Measurements from ENCODE around the gene ZC3H4. TPM values are rescaled to one million over a fixed set of nuclear protein-coding genes. Genes with fewer than 3 reads are reported as not detected.

Gene ZC3H4
- total and polyA plus RNA-seq, 12 donors, result 5.7 to 45.0 (median 23.6) TPM

GRCh38 chr19:47032171-47032811 lies 81.3 kb downstream of the ZC3H4 start:
- Histone ChIP-seq H3K9me3 (replicated peaks in 1 of 3) (no peaks in the 10 kb centered on the region), H3K27ac (no peak overlapping the region), H3K4me3 (no peak overlapping the region), H3K27me3 (peaks cover 17% of the 10 kb centered on the region), H3K36me3 (replicated peaks in 1 of 2) (no peaks in the 10 kb centered on the region), H3K4me1 (replicated peaks in 1 of 2) (peaks cover 4 to 9% of the 10 kb centered on the region in 2 donors)
- TF ChIP-seq CTCF (IDR thresholded peaks at IDR 0.05) (peak; percentile 51 to 73 (median 66)), POLR2A (IDR thresholded peaks at IDR 0.05) (no peak)
- 13 to 47% (median 14%) methylated on average over 3 to 17 of the region's 17 CpGs for WGBS, 4 donors
- DNase-seq, result peak in 1 of 7 donors; percentile 38
- intact Hi-C loops (cut with DNase I), result loop anchor here in 1 of 2 donors (10.0 kb wide), 1 partner anchor 93 kb away; no protein-coding TSS in a partner anchor

- intact Hi-C loops (cut with DNase I), result no loop called here
- peaks cover 39% of the 10 kb centered on the region for H3K27me3 ChIP-seq
- H3K27ac ChIP-seq, result no peak overlapping the region
- no peak for DNase-seq
- H3K9me3 ChIP-seq (replicated peaks in 1 of 3), result no peaks in the 10 kb centered on the region
- no peak overlapping the region for H3K4me3 ChIP-seq
- 14 to 17% (median 16%) methylated on average over 13 to 14 of the region's 14 CpGs; no CpG with 5 or more reads in 1 of the 4 donors for WGBS, 4 donors
- no peaks in the 10 kb centered on the region for H3K36me3 ChIP-seq (replicated peaks in 1 of 2)
- no peaks in the 10 kb centered on the region for H3K4me1 ChIP-seq (replicated peaks in 1 of 2)
- TF ChIP-seq POLR2A (IDR thresholded peaks at IDR 0.05) (no peak), CTCF (IDR thresholded peaks at IDR 0.05) (no peak)
Measured at GRCh38 chr19:47028195-47028601, 85.4 kb downstream of the ZC3H4 start.

- no peak overlapping the region for H3K27ac ChIP-seq
- H3K36me3 ChIP-seq (replicated peaks in 1 of 2), result no peaks in the 10 kb centered on the region
- TF ChIP-seq CTCF (IDR thresholded peaks at IDR 0.05) (no peak), POLR2A (IDR thresholded peaks at IDR 0.05) (no peak)
- peaks cover 45% of the 10 kb centered on the region for H3K27me3 ChIP-seq
- no peaks in the 10 kb centered on the region for H3K4me1 ChIP-seq (replicated peaks in 1 of 2)
- 27 to 40% (median 33%) methylated on average over 9 to 12 of the region's 12 CpGs for WGBS, 4 donors
- intact Hi-C loops (cut with DNase I), result no loop called here
- H3K9me3 ChIP-seq (replicated peaks in 1 of 3), result no peaks in the 10 kb centered on the region
- DNase-seq, result no peak
- no peak overlapping the region for H3K4me3 ChIP-seq
Measured at GRCh38 chr19:47027586-47028088, 85.9 kb downstream of the ZC3H4 start.

- intact Hi-C loops (cut with DNase I), result no loop called here
- no peak for TF ChIP-seq CTCF (IDR thresholded peaks at IDR 0.05)
- no peak for TF ChIP-seq POLR2A (IDR thresholded peaks at IDR 0.05)
- WGBS, 4 donors, result 85 to 93% (median 89%) methylated on average over 8 of the region's 8 CpGs
- no peak for DNase-seq
- H3K4me3 ChIP-seq, result no peak overlapping the region
- no peaks in the 10 kb centered on the region for H3K36me3 ChIP-seq (replicated peaks in 1 of 2)
- no peak overlapping the region for H3K27ac ChIP-seq
- no peaks in the 10 kb centered on the region for H3K9me3 ChIP-seq (replicated peaks in 1 of 3)
- H3K27me3 ChIP-seq, result peaks cover 52% of the 10 kb centered on the region
- H3K4me1 ChIP-seq (replicated peaks in 1 of 2), result peaks cover 0 to under 1% of the 10 kb centered on the region in 2 donors
Measured at GRCh38 chr19:47026889-47027288, 86.7 kb downstream of the ZC3H4 start.

Data from adrenal gland (tissue), 12 donors.